Measurements from ENCODE around the gene SETDB1.
"Not testable (repeated sequence)": the region's sequence is repeated elsewhere in the genome, so short reads cannot be mapped to it uniquely, and the experiment has no call there.

The SETDB1 gene

DNA sequence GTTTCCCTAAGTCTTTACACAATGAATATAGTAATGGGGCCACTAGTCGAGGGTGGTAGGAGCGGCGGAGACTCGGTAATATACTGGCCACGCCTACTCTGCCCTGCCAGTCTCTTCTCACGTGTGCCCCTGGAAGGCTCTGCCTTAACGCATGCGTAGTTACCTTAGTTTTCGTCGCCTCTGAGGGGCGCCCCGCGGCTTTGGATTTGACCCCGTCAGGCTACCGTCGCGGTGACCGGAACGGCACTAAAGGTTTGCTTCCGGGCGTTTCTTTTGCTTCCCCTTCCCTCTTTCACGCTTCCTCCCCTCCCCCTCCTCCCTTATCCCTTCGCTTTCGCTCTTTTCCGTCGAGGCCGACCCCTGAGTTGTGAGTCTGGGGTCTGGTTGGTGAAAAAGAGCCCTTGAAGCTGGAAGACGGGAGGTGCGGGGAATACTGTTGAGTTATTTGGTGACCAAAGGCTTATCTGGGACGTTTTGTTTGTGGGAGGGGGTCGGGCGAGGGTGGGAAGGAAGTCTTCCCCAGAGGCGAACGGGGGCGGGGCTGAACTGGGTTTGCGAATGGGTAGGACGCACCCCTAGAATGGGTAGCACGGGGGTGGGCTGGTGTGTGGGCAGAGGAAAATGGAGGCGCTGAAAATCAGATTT is at the start of gene SETDB1:
Gene SETDB1, plus strand, starts transcription at position 267 of the 645 bp plus-strand sequence. CDS start 1,352 bp downstream, outside the sequence.
- peak; percentile 99 for DNase-seq

DNA sequence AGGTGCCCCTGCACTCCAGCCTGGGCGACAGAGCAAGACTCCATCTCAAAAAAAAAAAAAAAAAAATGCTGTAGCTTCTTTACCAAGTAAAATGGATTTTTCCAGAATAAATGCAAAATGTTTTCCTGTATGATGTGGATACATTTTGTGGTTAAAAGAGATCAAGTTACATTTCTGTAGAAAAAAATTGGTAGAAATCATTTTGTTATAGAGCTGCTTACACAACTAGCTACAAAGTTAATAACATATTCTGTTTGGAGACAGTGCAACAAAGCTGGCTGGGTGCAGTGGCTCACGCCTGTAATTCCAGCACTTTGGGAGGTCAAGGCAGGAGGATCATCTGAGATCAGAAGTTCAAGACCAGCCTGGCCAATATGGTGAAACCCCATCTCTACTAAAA is 47.2 kb upstream of the SETDB1 start:
- DNase-seq = not testable (repeated sequence)

DNA sequence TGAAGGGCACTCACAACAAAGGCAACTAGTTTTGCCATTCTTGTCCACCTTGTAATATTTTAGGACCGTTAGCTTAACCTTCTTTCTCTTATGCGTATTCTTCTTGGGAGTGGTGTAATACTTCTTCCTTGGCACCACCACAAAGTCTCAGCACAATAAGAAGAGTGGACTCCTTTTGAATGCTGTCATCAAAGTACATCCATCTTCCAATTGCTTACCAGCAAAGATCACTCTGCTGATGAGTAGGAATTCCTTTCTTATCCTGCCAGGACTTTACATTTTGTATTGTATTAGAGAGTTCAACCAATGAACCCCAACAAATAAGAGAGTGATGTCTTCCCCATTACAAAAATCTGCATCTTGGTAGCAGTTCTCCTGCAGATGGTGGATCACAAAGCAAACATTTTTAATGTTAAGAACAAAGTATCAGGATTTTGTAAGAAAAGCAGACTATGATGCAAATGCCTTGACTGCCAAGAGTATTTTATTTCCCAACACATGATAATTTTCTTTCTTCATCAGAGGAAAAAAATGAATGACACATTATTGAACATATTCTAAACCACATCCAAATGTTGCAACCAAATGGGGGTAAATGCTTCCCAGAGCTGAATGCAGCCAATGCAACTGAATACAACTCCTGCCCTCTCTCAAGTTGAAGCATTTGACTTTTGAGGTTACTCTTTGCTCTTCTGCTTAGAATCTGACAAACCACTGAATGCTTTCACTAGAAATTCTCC is 44.7 kb upstream of the SETDB1 start:
- DNase-seq = no peak

DNA sequence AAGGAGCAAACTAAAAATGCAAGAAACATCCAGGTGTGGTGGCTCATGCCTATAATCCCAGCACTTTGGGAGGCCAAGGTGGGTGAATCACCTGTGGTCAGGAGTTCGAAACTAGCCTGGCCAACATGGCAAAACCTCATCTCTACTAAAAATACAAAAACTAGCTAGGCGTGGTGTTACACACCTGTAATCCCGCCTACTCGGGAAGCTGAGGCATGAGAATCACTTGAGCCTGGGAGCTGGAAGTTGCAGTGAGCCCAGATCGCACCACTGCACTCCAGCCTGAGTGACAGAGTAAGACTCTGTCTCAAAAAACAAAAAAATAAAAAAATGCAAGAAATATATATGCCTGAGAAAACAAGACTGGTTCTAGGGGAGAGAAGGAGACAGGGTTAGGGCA is 43.0 kb upstream of the SETDB1 start:
- not testable (repeated sequence) for DNase-seq

DNA sequence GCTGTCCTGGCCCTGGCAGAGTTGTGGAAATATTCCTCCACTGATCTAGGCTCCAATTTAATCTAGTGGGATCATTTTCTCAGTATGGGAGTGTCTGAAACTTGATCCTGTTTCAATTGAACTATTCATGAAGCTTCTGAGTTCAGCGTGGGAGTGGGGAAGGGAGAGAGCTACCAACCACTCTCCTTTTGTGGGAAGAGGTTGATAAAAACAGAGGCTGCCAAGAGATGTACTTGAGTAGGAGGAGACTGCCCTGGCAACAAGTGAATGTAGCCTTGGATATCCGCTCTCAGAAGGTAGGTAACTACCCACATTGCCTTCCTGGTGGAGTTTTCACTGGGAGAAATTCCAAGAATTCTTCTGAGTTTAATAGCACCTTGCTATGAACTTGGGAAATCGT is 39.1 kb upstream of the SETDB1 start, which contains the start of gene CTXND2:
Gene CTXND2, plus strand, starts transcription at position 119 of the 400 bp plus-strand sequence. CDS start 25,179 bp downstream, outside the sequence.
- DNase-seq = no peak

DNA sequence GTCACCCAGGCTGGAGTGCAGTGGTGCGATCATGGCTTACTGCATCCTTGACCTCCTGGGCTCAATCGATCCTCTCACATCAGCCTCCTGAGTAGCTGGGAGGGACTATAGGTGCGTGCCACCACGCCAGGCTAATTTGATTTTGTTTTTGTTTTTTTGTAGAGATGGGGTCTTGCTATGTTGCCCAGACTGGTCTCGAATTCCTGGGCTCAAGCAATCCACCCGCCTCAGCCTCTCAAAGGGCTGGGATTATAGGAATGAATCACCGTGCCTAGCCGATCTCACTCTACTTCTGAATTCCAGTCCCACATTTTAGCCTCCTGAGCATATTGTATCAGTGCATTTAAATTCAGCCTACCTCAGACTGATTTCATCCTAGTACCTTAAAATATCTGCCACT is 37.4 kb upstream of the SETDB1 start:
- no peak for DNase-seq

DNA sequence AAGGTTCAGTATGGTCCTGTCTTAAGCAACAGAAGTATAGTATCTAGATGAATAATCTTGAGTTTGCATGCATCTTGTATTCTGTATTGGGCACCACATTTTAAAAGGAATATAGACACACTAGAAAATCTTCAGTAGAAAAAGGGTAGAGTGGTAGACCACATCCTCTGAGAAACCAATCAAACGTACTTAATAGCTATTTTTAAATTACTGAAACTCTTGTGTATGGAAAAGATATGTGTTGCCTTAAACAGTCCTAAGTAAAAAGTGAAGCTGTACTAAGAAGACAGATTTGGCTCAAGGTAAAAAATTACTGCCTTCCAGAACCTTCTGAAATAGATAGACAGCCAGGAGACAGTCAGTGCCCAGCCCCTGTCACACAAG is 36.1 kb upstream of the SETDB1 start:
- DNase-seq = no peak

DNA sequence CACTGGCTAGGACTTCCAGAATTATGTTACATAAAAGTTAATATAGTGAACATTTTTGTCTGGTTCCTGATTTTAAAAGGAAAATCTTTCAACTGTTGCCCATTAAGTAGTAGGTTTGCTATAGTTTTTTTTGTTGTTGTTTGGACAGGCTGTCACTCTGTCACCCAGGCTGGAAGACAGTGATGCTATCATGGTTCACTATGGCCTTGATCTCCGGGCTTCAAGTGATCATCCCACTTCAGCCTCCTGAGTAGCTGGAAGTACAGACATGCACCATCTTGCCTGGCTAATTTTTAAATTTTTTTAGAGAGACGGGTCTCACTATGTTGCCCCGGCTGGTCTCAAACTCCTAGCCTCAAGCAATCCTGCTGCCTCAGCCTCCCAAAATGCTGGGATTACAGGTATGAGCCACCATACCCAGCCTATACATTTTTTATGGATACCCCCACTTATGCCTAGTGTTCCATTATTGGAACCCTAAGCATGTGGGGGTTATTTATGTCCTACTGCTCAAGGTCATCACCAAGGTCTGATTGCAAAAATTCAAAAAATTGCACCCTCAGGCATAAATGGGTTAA is 32.7 kb upstream of the SETDB1 start:
- no peak for DNase-seq

DNA sequence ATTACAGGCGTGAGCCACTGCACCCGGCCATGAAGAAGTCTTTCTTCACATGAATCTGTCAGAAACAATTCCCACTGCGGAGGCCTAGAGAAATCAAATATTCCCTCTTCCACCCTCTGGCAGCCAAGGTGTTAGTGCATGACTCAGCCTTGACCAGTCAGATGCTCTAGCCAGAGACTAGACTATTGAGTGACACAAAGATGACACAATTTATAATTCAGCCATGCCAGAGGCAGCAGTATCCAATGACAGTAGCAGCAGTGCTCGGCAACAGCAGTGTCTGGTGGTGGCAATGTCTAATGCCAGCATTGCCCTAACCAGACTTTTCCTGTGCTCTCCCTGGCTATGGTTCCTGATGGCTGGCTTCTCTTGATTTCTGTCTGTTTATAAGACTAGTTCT is 30.5 kb upstream of the SETDB1 start:
- DNase-seq = peak; percentile 62

DNA sequence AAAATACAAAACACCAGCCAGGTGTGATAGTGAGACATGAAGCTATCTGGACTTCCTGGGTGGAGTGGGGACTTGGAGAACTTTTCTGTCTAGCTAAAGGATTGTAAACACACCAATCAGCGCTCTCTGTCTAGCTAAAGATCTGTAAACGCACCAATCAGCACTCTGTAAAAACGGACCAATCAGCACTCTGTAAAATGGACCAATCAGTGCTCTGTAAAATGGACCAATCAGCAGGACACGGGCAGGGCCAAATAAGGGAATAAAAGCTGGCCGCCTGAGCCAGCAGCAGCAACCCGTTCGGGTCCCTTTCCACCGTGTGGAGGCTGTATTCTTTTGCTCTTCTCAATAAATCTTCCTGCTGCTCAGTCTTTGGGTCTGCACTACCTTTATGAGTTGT is 26.4 kb upstream of the SETDB1 start:
- not testable (repeated sequence) for DNase-seq

DNA sequence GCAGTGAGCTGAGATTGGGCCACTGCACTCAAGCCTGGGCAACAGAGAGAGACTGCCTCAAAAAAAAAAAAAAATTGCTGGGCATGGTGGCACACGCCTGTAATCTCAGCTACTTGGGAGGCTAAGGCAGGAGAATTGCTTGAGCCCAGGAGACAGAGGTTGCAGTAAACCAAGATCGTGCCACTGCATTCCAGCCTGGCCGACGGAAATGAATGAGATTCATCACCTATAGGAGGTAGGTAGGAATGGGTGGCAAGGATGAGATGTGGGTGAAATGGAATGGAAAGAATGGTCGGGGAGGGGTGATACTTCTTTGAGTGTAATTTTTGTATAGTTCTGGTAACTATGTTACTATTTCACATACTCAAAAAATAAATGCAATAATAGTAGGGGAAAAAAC is 23.8 kb upstream of the SETDB1 start:
- no peak for DNase-seq

DNA sequence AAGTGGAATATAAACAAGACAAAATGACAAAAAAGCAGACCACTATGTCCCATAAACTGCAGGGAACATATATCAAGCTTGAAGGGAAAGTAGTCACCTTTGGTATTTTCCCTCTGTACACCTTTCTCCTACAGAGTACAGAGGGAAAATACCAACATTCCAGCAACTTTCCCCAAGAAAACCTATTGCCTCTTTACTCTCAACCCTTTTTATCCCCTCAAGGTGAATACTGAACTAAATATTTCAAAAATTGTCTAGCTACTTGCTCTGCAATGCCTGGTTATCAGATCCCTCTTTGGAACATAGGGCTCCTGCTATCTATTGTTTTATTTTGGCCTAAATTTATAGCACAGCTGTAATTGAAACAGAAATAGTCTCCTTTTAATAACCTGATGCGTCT is 23.4 kb upstream of the SETDB1 start:
- no peak for DNase-seq

DNA sequence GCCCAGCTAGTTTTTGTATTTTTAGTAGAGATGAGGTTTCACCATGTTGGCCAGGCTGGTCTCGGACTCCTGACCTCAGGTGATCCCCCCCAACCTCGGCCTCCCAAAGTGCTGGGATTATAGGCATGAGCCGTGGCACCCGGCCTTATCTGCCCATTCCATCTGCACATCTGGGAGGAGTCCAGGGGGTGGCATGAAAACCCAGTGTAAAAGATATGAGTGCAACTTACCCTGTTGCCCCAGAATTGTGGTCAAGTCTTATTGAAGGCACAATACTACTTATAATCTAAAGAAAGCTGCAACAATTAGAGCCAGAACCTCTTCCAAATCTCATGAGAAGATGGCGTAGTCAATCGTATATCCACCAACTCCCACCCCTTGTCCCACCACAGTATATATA is 20.9 kb upstream of the SETDB1 start:
- no peak for DNase-seq

DNA sequence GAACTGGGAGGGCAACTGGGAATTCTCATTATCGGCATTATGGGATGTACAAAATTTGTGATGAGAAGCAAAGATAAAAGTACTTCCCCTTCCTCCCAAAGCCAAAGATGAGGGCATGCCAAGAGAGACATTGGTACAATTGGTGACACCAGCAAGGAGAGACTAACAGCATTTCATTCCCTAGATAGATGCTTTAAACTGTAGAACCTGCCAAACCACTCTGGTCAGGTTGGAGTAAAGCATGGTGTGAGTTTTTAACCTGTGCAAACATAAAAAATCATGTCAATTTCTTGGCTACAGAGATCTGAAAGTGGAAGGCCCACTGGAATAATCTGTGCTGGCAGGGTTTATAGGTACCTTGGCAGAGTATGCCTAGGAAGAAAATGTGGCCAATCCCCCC is 19.8 kb upstream of the SETDB1 start:
- DNase-seq = peak; percentile 68

DNA sequence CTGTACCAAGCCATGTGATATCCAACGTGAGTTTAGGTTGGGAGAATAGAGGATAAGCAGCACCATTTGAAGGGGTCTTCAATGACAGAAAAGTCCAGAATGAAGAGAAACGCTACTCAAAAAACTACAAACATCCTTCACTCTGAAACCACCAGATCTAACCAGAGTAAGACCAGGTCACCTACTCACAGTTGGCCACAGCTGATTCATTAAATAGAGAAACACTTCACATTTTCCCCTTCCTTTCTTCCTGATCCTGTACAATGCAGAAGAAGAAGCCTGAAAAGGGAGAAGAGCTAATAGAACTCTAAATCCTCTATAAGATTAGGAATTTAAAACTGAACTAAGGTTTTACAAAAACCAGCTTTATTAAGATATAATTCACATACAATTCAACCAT is 19.4 kb upstream of the SETDB1 start:
- DNase-seq = peak; percentile 13

DNA sequence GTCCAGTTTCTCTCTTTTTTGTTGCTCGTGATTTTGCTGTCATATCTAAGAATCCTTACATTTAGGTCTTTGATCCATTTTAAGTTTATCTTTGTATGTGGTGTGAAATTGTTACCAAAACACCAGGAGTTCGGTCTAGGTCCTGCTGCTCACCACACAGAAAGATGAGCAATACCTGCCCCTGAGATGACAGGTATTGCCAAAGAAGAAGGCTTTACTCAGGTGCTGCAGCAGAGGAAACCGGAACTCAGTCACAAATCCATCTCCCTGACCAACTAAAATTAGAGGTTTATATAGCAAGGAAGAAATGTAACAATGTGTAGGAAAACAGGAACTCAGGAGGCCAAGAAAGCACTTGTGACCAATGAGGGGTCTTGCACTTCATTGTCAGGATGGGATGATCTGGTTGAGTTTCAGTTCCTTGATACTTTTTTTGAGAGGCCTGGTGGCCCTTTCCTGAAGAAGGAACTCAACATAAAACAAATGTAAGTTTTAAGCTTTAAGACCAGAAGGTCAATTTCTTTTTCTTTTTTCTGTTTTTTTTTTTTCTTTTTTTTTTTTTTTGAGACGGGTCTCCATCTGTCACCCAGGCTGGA is 16.5 kb upstream of the SETDB1 start:
- no peak for DNase-seq

DNA sequence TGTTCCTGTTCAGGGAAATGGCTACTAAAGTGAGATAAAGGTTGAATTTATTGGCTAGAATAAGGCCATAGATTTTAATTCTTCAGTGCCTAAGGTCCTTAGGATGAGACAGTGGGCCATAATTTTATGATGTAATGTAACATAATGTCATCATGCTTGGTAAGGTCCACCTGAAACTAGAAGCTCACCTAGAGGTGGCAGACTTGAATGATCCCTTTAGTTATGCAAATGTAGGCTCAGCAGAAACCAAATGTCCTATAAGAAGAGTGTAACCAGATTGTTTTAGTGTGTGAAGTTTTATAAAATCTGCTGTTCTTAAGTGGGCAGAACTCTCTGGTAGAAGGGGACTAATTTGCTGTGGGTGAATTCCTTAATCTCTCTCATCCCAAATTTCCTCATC is 13.5 kb upstream of the SETDB1 start:
- DNase-seq = no peak

DNA sequence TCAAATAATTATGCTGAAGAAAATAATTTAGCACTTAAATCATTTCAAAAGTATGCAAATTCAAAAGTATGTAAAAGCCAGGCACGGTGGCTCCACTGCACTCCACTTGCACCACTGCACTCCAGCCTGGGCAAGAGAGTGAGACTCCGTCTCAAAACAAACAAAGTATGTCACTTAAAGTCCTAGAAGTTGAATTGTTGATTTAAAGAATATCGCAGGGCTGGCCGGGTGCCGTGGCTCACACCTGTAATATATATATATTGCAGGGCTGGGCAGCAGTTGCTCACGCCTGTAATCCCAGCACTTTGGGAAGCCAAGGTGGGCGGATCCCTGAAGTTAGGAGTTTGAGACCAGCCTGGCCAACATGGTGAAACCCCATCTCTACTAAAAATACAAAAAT is 8.8 kb upstream of the SETDB1 start:
- no peak for DNase-seq

DNA sequence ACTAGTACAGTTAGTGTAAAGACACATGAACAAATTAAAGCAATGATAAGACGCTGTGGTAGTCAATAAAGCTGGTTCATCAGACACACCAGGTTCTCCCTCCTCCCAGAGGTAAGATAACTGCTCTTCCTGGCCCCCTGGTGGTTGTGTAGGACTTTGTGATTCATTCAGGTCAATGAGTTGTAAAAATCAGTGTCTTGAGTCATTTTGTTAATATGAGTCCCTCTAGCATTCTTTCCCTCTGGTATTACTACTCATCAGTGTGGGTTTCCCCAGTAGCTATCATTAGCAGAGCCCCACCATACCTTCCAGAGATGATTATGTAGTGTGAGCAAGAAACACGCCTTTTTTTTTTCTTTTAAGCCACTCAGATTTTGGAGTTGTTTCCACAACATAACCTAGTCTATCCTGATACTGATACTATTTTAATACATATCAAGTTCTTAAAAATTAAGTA is 3.6 kb upstream of the SETDB1 start:
- peak; percentile 89 for DNase-seq

DNA sequence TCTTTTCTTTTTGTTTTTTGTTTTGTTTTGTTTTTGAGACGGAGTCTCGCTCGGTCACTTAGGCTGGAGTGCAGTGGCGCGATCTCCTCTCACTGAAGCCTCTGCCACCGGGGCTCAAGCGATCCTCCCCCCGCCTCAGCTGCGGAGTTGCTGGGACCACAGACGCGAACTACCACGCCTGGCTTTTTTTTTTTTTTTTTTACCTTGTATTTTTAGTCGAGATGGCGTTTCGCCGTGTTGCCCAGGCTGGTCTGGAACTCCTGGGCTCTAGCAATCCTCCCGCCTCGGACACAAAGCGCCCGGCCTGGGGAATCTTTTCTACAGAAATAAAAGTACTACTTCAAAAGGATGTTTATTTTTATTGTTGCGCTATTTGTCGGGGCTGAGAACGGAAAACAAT is 1.1 kb upstream of the SETDB1 start:
- DNase-seq = peak; percentile 15

DNA sequence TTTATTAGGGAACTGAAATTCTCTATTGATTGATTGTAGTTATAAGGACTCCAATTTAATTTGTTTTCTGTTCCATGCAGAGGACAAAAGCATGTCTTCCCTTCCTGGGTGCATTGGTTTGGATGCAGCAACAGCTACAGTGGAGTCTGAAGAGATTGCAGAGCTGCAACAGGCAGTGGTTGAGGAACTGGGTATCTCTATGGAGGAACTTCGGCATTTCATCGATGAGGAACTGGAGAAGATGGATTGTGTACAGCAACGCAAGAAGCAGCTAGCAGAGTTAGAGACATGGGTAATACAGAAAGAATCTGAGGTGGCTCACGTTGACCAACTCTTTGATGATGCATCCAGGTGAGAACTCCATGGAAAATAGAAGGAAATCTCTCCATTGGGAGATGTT is 1.5 kb downstream of the SETDB1 start:
- no peak for DNase-seq

DNA sequence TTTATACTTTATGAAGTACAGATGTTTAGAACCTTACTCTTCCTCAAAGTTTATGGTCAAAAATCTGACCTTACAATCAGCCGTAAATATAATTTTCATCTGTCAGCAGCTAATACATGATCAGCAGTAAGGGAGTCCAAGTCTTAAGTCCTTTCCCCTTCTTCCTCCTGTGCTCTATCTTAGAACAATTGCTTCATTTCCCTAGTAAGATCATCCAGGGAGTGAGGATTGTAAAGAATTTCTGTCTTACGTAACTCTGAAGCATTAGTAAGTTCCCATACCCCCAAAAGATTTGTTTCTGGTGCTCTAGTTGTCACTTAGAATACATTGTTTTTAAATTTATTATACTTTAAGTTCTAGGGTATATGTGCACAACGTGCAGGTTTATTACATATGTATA is 2.1 kb downstream of the SETDB1 start:
- no peak for DNase-seq

DNA sequence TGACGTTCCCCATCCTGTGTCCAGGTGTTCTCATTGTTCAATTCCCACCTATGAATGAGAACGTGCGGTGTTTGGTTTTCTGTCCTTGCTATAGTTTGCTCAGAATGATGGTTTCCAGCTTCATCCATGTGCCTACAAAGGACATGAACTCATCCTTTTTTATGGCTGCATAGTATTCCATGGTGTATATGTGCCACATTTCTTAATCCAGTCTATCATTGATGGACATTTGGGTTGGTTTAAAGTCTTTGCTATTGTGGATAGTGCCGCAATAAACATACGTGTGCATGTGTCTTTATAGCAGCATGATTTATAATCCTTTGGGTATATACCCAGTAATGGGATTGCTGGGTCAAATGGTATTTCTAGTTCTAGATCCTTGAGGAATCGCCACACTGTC is 2.6 kb downstream of the SETDB1 start:
- not testable (repeated sequence) for DNase-seq

DNA sequence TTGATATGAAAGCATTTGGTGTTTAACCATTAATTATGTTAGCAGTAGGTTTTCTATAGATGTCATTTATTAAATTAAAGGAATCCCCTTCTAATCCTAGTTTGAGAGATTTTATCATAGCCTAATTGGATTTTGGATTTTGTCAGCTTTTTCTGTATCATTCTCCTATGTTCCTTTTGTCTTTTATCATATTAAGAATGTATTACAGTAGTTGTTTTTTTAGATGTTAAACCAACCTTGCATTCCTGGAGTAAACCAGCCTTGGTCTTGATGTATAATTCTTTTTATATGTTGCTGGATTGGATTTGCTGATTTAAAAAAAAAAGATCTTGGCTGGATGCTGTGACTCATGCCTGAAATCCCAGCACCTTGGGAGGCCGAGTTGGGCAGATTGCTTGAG is 5.6 kb downstream of the SETDB1 start:
- DNase-seq = peak; percentile 44
